ENCODE data around the gene NSMF.

The NSMF gene

GRCh38 chr9:137478962-137479861 is 20.1 kb upstream of the NSMF start:
- TF ChIP-seq CTCF (IDR thresholded peaks at IDR 0.05; ENCODE audit: low read depth, low read length, missing control alignments): no peak
- no peak overlapping the region for H3K27ac ChIP-seq
- DNase-seq: no peak
- no peaks in the 10 kb centered on the region for H3K36me3 ChIP-seq (replicated peaks)
- H3K27me3 ChIP-seq (replicated peaks): no peaks in the 10 kb centered on the region
- in situ Hi-C loops (cut with HindIII; ENCODE audit: low pct_ligation_motif_present, low sequenced_read_pairs): no loop called here
- H3K4me3 ChIP-seq (ENCODE audit: low read depth, low read length): no peak overlapping the region

- in situ Hi-C loops (cut with HindIII; ENCODE audit: low pct_ligation_motif_present, low sequenced_read_pairs): no loop called here
- Histone ChIP-seq H3K27ac (no peak overlapping the region), H3K4me3 (ENCODE audit: low read depth, low read length) (no peak overlapping the region), H3K27me3 (replicated peaks) (no peaks in the 10 kb centered on the region), H3K36me3 (replicated peaks) (no peaks in the 10 kb centered on the region)
- DNase-seq: no peak
- TF ChIP-seq CTCF (IDR thresholded peaks at IDR 0.05; ENCODE audit: low read depth, low read length, missing control alignments): no peak
Observed at GRCh38 chr9:137478613-137478961, 19.5 kb upstream of the NSMF start.

- in situ Hi-C loops (cut with HindIII; ENCODE audit: low pct_ligation_motif_present, low sequenced_read_pairs): no loop called here
- no peak overlapping the region for H3K4me3 ChIP-seq (ENCODE audit: low read depth, low read length)
- no peaks in the 10 kb centered on the region for H3K27me3 ChIP-seq (replicated peaks)
- no peaks in the 10 kb centered on the region for H3K36me3 ChIP-seq (replicated peaks)
- no peak for TF ChIP-seq CTCF (IDR thresholded peaks at IDR 0.05; ENCODE audit: low read depth, low read length, missing control alignments)
- DNase-seq: no peak
- H3K27ac ChIP-seq: no peak overlapping the region
Observed at GRCh38 chr9:137477778-137478612, 18.9 kb upstream of the NSMF start.

- TF ChIP-seq CTCF (IDR thresholded peaks at IDR 0.05; ENCODE audit: low read depth, low read length, missing control alignments): no peak
- in situ Hi-C loops (cut with HindIII; ENCODE audit: low pct_ligation_motif_present, low sequenced_read_pairs): no loop called here
- Histone ChIP-seq H3K27me3 (replicated peaks) (no peaks in the 10 kb centered on the region), H3K36me3 (replicated peaks) (no peaks in the 10 kb centered on the region), H3K4me3 (ENCODE audit: low read depth, low read length) (no peak overlapping the region), H3K27ac (no peak overlapping the region)
- no peak for DNase-seq
Observed at GRCh38 chr9:137476856-137477255, 17.7 kb upstream of the NSMF start.

GRCh38 chr9:137475666-137476065 is 16.5 kb upstream of the NSMF start:
- Histone ChIP-seq H3K36me3 (replicated peaks) (no peaks in the 10 kb centered on the region), H3K27me3 (replicated peaks) (no peaks in the 10 kb centered on the region), H3K4me3 (ENCODE audit: low read depth, low read length) (no peak overlapping the region), H3K27ac (no peak overlapping the region)
- no peak for TF ChIP-seq CTCF (IDR thresholded peaks at IDR 0.05; ENCODE audit: low read depth, low read length, missing control alignments)
- DNase-seq: no peak
- in situ Hi-C loops (cut with HindIII; ENCODE audit: low pct_ligation_motif_present, low sequenced_read_pairs): no loop called here
